Spleen (tissue), 13 donors: ENCODE results near the gene FSHR. TPM values are rescaled to one million over a fixed set of nuclear protein-coding genes. Genes with fewer than 3 reads are reported as not detected.

Experiments
- DNase-seq: peaks from one replicate; pipeline ENCODE4 v3.0.0-alpha.2; 2020
- H3K27ac ChIP-seq, 8 donors: fragments of 200-600 bp; sonication (generic) in 7 of 8; 1 replicate in 4 of 8; 2 replicates in 4 of 8; pipeline versions ENCODE4 v1.5.0 to v1.8.0; 2016 to 2021; ENCODE audit warnings: inconsistent platforms in 4 of 8, mild to moderate bottlenecking in 4 of 8, moderate library complexity in 1 of 8
- H3K27me3 ChIP-seq, 7 donors: fragments of 200-600 bp; sonication (generic) in 6 of 7; replicated peaks in 1 of 7; 1 replicate in 4 of 7; 2 replicates in 3 of 7; pipeline versions ENCODE4 v1.5.0 to v1.8.0; 2016 to 2021; ENCODE audit warnings: inconsistent platforms in 3 of 7, mild to moderate bottlenecking in 1 of 7
- H3K36me3 ChIP-seq, 6 donors: fragments of 200-600 bp; sonication (generic) in 5 of 6; 1 replicate in 4 of 6; 2 replicates in 2 of 6; pipeline versions ENCODE4 v1.5.0 to v1.8.0; 2016 to 2021; ENCODE audit warnings: inconsistent platforms in 2 of 6
- H3K4me1 ChIP-seq, 6 donors: fragments of 200-600 bp; sonication (generic) in 5 of 6; 1 replicate in 3 of 6; 2 replicates in 3 of 6; pipeline versions ENCODE4 v1.5.0 to v1.8.0; 2016 to 2021; ENCODE audit warnings: inconsistent platforms in 3 of 6
- H3K4me3 ChIP-seq, 8 donors: fragments of 200-600 bp; sonication (generic) in 7 of 8; 1 replicate in 4 of 8; 2 replicates in 4 of 8; pipeline versions ENCODE4 v1.5.0 to v1.8.0; 2016 to 2021; ENCODE audit warnings: inconsistent platforms in 4 of 8, mild to moderate bottlenecking in 4 of 8, moderate library complexity in 2 of 8
- H3K9me3 ChIP-seq, 8 donors: fragments of 200-600 bp; sonication (generic) in 7 of 8; 1 replicate in 4 of 8; 2 replicates in 4 of 8; pipeline versions ENCODE4 v1.5.0 to v1.8.0; 2016 to 2021; ENCODE audit warnings: inconsistent platforms in 4 of 8
- CTCF ChIP-seq, 11 experiments: fragments of 200-600 bp in 7 of 11; fragments of 450-650 bp in 4 of 11; sonication (generic) in 4 of 11; IDR thresholded peaks in 8 of 11; conservative IDR thresholded peaks in 3 of 11; 1 replicate in 7 of 11; 2 replicates in 4 of 11; pipeline versions ENCODE4 v1.4.0 to v1.8.0; 2016 to 2021; ENCODE audit warnings: antibody characterized with exemption in 11 of 11, inconsistent platforms in 4 of 11, mild to moderate bottlenecking in 1 of 11
- POLR2A ChIP-seq, 3 donors: fragments of 450-650 bp; IDR thresholded peaks; one replicate each; pipeline ENCODE4 v1.5.1; 2017; ENCODE audit warnings: antibody characterized with exemption in 3 of 3, mild to moderate bottlenecking in 1 of 3
- POLR2AphosphoS5 ChIP-seq, 3 donors: sonication (generic); formaldehyde crosslinking; IDR thresholded peaks; one replicate each; pipeline ENCODE4 v1.5.1; 2017; ENCODE audit warnings: antibody characterized with exemption in 3 of 3
- WGBS, 5 donors: extraction: QIAGEN DNeasy Blood & Tissue Kit in 3 of 5; methylation state at CpG; one replicate each; pipeline versions ENCODE4 v1.1.5 to v1.1.7; 2013 to 2018; 5-methylcytosine and 5-hydroxymethylcytosine counted together
- intact Hi-C: fragments of 100-400 bp; cut with DNase I; formaldehyde crosslinking; loops from one replicate; pipeline ENCODE4 v1.15.0; 2023; ENCODE audit warnings: low total_unique reads
- long read RNA-seq, 2 donors: transcript quantifications; one replicate each; lab custom pipeline, GENCODE V29; 2026
- polyA plus RNA-seq, 3 donors: library from polyadenylated mRNA; stranded (reverse); fragments of 200-250 nt; gene quantifications; one replicate each; pipeline ENCODE4 v1.2.1, GENCODE V29; 2013
- total RNA-seq, 7 donors: library from RNA; depleted of rRNA in 3 of 7; stranded (reverse); fragments of >200 nt in 3 of 7; fragmentation: NEBNext Ultra II Directional in 4 of 7; extraction: Animal tissue kit (Norgen Biotek cat#: 25700) in 4 of 7; gene quantifications; one replicate each; pipeline versions ENCODE4 v1.1.0 to v1.2.1, GENCODE V29; 2016 to 2021
- donor health status: healthy with polysubstance abuse.
- donor health status: DM: no; HTN: no; CAD: no; lungs with moderate emphysema.
- donor health status: DM: no; HTN: no; CAD: no.
- donor health status: Bipolar disorder and iron deficiency.
- donor health status: healthy.
- donor health status: DM: no; HTN: no; CAD: no.
- donor health status: DM: yes; HTN: yes; CAD: no.

Gene FSHR
- not detected for total RNA-seq
- polyA plus RNA-seq, result under 1 TPM in 1 of 3 donors, not detected in 2; 0.03 TPM
- long read RNA-seq, donor 1, result 0 reads
- long read RNA-seq, donor 2, result 0 reads

GRCh38 chr2:49154140-49154539 is at the start of gene FSHR:
FSHR (minus strand) TSS chr2:49154515; CDS start chr2:49154417, 98 bp downstream.
- H3K27ac ChIP-seq, result no peak within 1 kb of the TSS
- H3K4me1 ChIP-seq, result no peaks in the 10 kb centered on the region
- H3K4me3 ChIP-seq, result no peak within 1 kb of the TSS
- no peaks in the 10 kb centered on the region for H3K27me3 ChIP-seq
- TF ChIP-seq POLR2AphosphoS5 (IDR thresholded peaks at IDR 0.05) (no peak), POLR2A (IDR thresholded peaks at IDR 0.05) (no peak), CTCF (IDR thresholded peaks at IDR 0.05 in 8 of 11, conservative IDR thresholded peaks at IDR 0.05 in 3 of 11) (no peak)
- no peak for DNase-seq
- H3K9me3 ChIP-seq, result peaks cover 0 to 5% (median 0%) of the 10 kb centered on the region in 8 donors
- intact Hi-C loops, result no loop called here
- WGBS, 5 donors, result 63 to 72% (median 68%) methylated on average over 4 of the region's 4 CpGs
- H3K36me3 ChIP-seq, result no peaks in the 10 kb centered on the region

- intact Hi-C loops, result no loop called here
Observed at GRCh38 chr2:49199266-49199665, 45.0 kb upstream of the FSHR start.

GRCh38 chr2:49194701-49195100 is 40.4 kb upstream of the FSHR start:
- intact Hi-C loops, result no loop called here
- WGBS, 5 donors, result 85 to 95% (median 92%) methylated on average over 1 of the region's 1 CpG
- H3K4me3 ChIP-seq, result no peak overlapping the region
- H3K9me3 ChIP-seq, result no peaks in the 10 kb centered on the region
- H3K27ac ChIP-seq, result no peak overlapping the region
- H3K4me1 ChIP-seq, result no peaks in the 10 kb centered on the region
- no peak for DNase-seq
- no peaks in the 10 kb centered on the region for H3K27me3 ChIP-seq
- TF ChIP-seq CTCF (IDR thresholded peaks at IDR 0.05 in 8 of 11, conservative IDR thresholded peaks at IDR 0.05 in 3 of 11) (no peak), POLR2AphosphoS5 (IDR thresholded peaks at IDR 0.05) (no peak), POLR2A (IDR thresholded peaks at IDR 0.05) (no peak)
- no peaks in the 10 kb centered on the region for H3K36me3 ChIP-seq

More at GRCh38 chr2:49199266-49199665, 45.0 kb upstream of the FSHR start:
- Histone ChIP-seq H3K36me3 (no peaks in the 10 kb centered on the region), H3K9me3 (no peaks in the 10 kb centered on the region), H3K27ac (no peak overlapping the region), H3K4me1 (no peaks in the 10 kb centered on the region), H3K27me3 (no peaks in the 10 kb centered on the region), H3K4me3 (no peak overlapping the region)
- WGBS, 5 donors, result 75 to 92% (median 86%) methylated on average over 2 of the region's 2 CpGs
- no peak for TF ChIP-seq POLR2A (IDR thresholded peaks at IDR 0.05)
- no peak for TF ChIP-seq POLR2AphosphoS5 (IDR thresholded peaks at IDR 0.05)
- TF ChIP-seq CTCF (IDR thresholded peaks at IDR 0.05 in 8 of 11, conservative IDR thresholded peaks at IDR 0.05 in 3 of 11), result no peak
- no peak for DNase-seq

GRCh38 chr2:49192036-49192435 is 37.7 kb upstream of the FSHR start:
- intact Hi-C loops, result no loop called here
- Histone ChIP-seq H3K4me1 (no peaks in the 10 kb centered on the region), H3K4me3 (no peak overlapping the region), H3K27ac (no peak overlapping the region), H3K27me3 (no peaks in the 10 kb centered on the region), H3K9me3 (no peaks in the 10 kb centered on the region), H3K36me3 (no peaks in the 10 kb centered on the region)
- WGBS, 5 donors, result 86 to 96% (median 87%) methylated on average over 1 of the region's 1 CpG
- no peak for TF ChIP-seq POLR2AphosphoS5 (IDR thresholded peaks at IDR 0.05)
- no peak for TF ChIP-seq CTCF (IDR thresholded peaks at IDR 0.05 in 8 of 11, conservative IDR thresholded peaks at IDR 0.05 in 3 of 11)
- TF ChIP-seq POLR2A (IDR thresholded peaks at IDR 0.05), result no peak
- no peak for DNase-seq
